GM19452 (cell line): Measurements from ENCODE around the gene PRAMEF13.
"Not testable (repeated sequence)": the region's sequence is repeated elsewhere in the genome, so short reads cannot be mapped to it uniquely, and the experiment has no call there.

Experiments used
- ATAC-seq: cut with Tn5 transposase; IDR thresholded peaks from one replicate; pipeline ENCODE4 v1.9.1; 2021; ENCODE audit not compliant: unreplicated experiment

PRAMEF13 gene, protein sequence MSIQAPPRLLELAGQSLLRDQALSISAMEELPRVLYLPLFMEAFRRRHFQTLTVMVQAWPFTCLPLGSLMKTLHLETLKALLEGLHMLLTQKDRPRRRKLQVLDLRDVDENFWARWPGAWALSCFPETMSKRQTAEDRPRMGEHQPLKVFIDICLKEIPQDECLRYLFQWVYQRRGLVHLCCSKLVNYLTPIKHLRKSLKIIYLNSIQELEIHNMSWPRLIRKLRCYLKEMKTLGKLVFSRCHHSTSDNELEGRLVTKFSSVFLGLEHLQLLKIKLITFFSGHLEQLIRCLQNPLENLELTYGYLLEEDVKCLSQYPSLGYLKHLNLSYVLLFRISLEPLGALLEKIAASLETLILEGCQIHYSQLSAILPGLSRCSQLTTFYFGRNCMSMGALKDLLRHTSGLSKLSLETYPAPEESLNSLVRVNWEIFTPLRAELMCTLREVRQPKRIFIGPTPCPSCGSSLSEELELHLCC

GRCh38 chr1:13201309-13201708 lies at the start of gene PRAMEF13:
TSS of gene PRAMEF13 (minus strand) at chr1:13201409. CDS start at chr1:13199589, 1,820 bp downstream.
- not testable (repeated sequence) for ATAC-seq

DNA sequence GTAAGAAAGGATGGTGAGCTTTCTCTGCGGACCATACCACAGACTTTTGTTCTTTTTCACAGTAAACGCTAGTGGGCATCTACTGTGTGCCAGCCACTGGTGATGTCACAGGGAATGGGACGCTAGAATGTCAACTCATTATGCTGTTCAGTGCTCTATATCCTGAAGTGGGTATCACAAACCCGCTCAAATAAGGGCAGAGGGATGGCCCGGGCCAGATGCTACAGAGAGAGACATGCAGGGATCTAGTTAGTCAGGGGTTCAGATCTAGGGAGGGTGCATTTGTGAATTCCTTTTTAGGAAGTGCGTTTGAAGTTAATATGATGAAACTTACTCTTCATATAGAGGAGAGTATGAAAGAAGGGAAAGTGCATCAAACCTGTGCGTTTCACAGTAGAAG lies 45.9 kb upstream of the PRAMEF13 start:
- ATAC-seq: not testable (repeated sequence)

GRCh38 chr1:13246554-13246871 lies 45.3 kb upstream of the PRAMEF13 start:
- not testable (repeated sequence) for ATAC-seq

DNA sequence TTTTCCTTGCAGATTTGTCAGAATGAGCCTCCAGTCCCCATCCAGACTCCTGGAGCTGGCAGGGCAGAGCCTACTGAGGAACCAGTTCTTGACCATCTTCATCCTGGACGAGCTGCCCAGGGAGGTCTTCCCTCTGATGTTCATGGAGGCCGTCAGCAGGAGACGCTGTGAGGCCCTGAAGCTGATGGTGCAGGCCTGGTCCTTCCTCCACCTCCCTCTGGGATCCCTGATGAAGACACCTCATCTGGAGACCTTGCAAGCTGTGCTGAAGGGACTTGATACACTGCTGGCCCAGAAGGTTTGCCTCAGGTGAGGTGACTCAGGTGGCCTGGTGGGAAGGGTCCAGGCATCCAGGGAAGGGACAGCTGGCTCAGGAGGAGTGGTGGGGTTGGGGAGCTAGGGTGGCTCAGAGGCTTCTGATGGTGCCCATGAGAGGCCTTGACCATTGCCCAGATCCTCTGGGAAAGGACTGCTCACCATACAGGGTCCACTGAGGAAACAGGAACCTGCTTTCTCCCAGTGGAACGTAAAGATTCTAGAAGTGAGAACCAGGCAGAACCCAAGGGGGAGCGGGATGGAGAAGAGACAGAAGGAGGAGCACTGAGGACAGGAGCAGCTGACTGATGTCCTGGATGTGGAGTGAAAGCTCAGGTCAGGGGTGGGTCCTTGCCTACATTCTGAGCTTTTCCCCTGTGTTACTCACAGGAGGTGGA lies 44.8 kb upstream of the PRAMEF13 start:
- not testable (repeated sequence) for ATAC-seq

DNA sequence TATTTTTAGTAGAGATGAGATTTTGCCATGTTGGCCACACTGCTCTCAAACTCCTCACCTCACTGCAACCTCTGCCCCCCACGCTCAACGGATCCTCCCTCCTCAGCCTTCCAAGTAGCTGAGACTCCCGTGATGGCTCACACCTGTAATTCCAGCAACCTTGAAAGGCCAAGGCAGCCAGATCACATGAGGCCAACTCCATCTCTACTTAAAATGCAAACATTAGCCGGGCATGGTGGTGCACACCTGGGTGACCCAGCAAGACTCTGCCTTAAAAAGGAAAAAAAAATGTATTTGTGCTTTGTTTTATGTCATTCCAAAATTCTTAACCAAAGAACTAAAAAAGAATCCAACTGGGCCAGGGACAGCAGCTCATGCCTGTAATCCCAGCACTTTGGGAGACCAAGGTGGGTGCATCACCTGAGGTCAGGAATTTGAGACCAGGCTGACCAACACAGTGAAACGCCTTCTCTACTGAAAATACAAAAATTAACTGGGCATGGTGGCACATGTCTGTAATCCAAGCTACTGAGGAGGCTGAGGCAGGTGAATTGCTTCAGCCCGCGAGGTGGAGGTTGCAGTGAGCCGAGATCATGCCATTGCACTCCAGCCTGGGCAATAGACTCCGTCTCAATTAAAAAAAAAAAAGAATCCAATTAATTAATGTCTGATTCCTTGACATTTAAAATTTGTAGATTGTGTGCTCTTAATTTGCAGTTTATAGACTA lies 42.5 kb upstream of the PRAMEF13 start:
- not testable (repeated sequence) for ATAC-seq

DNA sequence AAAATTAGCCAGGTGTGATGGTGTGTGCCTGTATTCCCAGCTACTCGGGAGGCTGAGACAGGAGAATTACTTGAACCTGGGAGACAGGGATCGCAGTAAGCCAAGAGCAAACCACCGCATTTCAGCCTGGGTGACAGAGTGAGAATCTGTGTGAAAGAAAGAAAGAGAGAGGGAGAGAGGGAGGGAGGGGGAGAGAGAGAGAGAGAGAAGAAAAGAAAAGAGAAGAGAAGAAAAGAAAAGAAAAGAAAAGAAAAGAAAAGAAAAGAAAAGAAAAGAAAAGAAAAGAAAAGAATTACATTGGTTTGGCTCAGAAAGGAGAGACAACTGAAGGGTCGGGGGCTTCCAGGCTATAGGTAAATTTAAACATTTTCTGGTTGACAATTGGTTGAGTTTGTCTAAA lies 38.4 kb upstream of the PRAMEF13 start:
- ATAC-seq: not testable (repeated sequence)

GRCh38 chr1:13237572-13237971 lies 36.4 kb upstream of the PRAMEF13 start:
- ATAC-seq: not testable (repeated sequence)

GRCh38 chr1:13234057-13234456 lies 32.8 kb upstream of the PRAMEF13 start:
- not testable (repeated sequence) for ATAC-seq

DNA sequence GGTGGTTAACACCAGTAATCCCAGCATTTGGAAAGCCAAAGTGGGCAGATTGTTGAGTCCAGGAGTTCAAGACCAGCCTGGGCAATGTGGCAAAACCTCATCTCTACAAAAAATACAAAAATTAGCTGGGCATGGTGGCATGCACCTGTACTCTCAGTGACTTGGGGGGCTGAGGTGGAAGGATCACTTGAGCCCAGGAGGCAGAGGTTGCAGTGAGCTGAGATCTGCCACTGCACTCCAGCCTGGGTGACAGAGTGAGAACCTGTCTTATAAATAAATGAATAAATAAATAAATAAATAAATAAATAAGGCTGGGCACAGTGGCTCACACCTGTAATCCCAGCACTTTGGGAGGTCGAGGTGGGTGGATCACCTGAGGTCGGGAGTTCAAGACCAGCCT lies 30.8 kb upstream of the PRAMEF13 start:
- not testable (repeated sequence) for ATAC-seq

GRCh38 chr1:13231061-13231750 lies 30.0 kb upstream of the PRAMEF13 start:
- ATAC-seq: not testable (repeated sequence)

DNA sequence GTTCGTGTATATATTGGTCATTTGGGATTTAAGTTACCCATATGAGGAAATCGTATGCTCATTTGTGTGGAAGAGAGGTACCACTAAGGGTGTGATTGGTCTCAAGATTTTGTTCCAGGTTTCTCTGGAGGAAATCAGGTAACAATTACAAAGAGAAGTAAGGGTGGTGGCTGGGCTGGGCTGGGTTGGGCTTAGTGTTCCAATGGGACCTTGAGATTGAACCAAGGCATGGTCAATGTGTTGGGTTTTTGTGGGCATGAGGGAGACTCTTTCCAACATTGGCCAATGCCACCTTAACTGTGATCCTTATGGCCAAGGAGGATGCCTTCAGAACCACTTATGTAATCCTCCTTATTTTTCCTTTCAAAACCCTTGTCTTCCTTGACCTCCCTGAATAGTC lies 29.4 kb upstream of the PRAMEF13 start:
- not testable (repeated sequence) for ATAC-seq

- ATAC-seq: not testable (repeated sequence)
These were observed 28.9 kb upstream of the PRAMEF13 start for GRCh38 chr1:13230096-13230495.

- no peak for ATAC-seq
These were observed 27.2 kb upstream of the PRAMEF13 start for GRCh38 chr1:13228343-13228781.

DNA sequence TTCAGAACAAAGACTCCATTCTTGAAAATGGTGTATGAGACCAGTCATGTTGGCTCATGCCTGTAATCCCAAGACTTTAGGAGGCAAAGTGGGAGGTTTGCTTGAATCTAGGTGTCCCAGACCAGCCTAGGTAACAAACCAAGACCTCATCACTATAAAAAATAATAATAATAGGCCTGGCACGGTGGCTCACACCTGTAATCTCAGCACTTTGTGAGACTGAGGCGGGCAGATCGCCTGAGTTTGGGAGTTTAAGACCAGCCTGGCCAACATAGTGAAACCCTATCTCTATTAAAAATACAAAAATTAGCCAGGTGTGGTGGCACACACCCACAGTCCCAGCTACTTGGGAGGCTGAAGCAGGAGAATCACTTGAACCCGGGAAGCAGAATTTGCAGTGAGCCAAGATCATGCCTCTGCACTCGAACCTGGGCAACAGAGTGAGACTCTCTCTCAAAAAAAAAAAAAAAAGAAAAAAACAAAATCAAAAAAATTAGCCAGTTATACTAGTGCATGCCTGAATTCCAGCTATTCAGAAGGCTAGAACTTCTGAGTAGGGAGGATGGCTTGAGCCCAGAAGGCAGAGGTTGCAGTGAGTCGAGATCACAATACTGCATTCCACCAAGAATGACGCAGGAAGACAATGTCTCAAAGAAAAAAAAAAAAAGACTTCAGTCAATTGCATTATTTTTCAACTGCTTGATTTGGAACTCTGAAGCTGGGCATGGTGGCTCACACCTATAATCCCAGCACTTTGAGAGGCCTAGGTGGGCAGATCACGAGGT lies 26.3 kb upstream of the PRAMEF13 start:
- ATAC-seq: not testable (repeated sequence)

GRCh38 chr1:13225675-13226204 lies 24.5 kb upstream of the PRAMEF13 start, which contains the start of gene PRAMEF18:
TSS of gene PRAMEF18 (minus strand) at chr1:13226154. CDS start at chr1:13226106, 48 bp downstream.
- not testable (repeated sequence) for ATAC-seq

DNA sequence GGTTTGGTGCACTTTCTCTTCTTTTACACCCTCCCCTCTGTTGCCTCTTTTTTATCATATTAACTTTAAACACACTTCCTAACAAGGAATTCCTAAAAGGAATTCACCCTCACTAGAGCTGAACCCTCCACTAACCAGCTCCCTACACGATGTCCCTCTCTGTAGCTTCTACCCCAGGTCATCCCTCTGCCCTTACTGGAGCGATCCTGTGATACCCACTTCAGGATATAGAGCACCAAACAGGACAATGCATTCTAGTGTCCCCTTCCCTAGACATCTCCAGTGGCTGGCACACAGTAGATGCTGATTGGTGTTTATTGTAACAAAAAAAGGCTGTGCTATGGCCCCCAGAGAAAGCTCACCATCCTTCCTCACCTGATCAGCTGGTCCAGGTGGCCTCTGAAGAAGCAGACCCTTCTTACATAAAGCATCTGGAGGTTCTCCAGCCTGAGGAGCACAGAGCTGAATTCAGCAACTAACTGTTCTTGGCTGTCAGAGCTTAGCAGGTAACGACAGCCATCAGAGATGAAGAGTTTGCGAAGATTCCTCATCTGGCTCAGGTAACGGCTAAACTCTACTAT lies 23.4 kb upstream of the PRAMEF13 start:
- ATAC-seq: no peak

GRCh38 chr1:13222788-13223187 lies 21.6 kb upstream of the PRAMEF13 start:
- not testable (repeated sequence) for ATAC-seq

- ATAC-seq: not testable (repeated sequence)
These were observed 18.0 kb upstream of the PRAMEF13 start for GRCh38 chr1:13219203-13219602.

DNA sequence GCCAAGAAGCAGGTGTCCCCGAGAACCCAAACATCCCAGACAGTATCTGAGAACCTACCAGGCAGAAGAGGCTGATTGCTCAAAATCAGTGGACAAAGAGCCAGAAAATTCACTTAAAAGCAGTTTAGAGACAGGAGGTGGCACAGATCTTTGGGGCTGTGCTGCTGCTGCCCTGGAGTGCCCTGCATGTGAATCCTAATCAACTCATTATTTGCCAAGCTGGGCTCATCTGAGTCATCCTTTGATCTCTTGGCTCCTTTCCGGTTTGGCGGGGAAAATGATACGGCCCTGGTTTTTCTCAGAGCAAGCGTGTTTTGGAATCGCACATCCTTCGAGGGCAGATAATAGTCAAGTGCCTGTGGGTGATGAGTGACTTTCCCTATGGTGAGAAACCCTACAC lies 15.4 kb upstream of the PRAMEF13 start:
- not testable (repeated sequence) for ATAC-seq
